Measurements from ENCODE around the gene RAB6B. TPM values are rescaled to one million over a fixed set of nuclear protein-coding genes. Genes with fewer than 3 reads are reported as not detected.
A peak's percentile ranks its signal among the peaks of the same experiment; 100 is the strongest.

Gene RAB6B
- total and polyA plus RNA-seq, 2 of the 8 experiments (the other 6 are each of a cell fraction or from before 2014, with no cell fraction given) = 7.9 to 15.6 TPM

- CTCF ChIA-PET (ENCODE audit: partially characterized antibody) = interaction anchor here (1.0 to 2.7 kb wide), 5 partner anchors 17 to 60 kb away, joined by 3 to 14 read pairs (median 4); no protein-coding TSS in a partner anchor
- H3K27me3 ChIP-seq (replicated peaks in 1 of 4; ENCODE audit: control insufficient read depth in 3 of 4, extremely low read depth in 1 of 4, insufficient read depth in 3 of 4, low read length in 3 of 4) = peaks cover 14 to 42% (median 33%) of the 10 kb centered on the region in 4 experiments
- 100% methylated on average over 6 of the region's 6 CpGs; no CpG with 5 or more reads in 1 of the 2 experiments for WGBS, 2 experiments (ENCODE audit: extremely low coverage in 1 of 2, insufficient coverage in 1 of 2, insufficient read length in 1 of 2, insufficient replicate concordance in 2 of 2, low coverage in 1 of 2, low lambda C conversion rate in 2 of 2, missing lambda C conversion rate in 1 of 2)
- no peak overlapping the region for H4K91ac ChIP-seq (replicated peaks; ENCODE audit: insufficient read length, low read length)
- H2BK12ac ChIP-seq (ENCODE audit: low read depth, low read length) = no peak overlapping the region
- no peaks in the 10 kb centered on the region for H3K36me3 ChIP-seq (ENCODE audit: control insufficient read depth in 2 of 4, insufficient read depth in 4 of 4, low read length in 3 of 4)
- H3K23me2 ChIP-seq (ENCODE audit: low read depth, low read length) = peaks cover 18% of the 10 kb centered on the region
- H3K4me1 ChIP-seq (replicated peaks in 1 of 4; ENCODE audit: control insufficient read depth in 3 of 4, insufficient read depth in 4 of 4, low read length in 3 of 4) = peaks cover 0 to 15% (median 9%) of the 10 kb centered on the region in 4 experiments; a peak in 6 of 7 replicates
- H3K9me3 ChIP-seq (ENCODE audit: insufficient read depth in 2 of 2, low read depth in 1 of 2, low read length in 1 of 2) = no peaks in the 10 kb centered on the region
- no peak overlapping the region for H3K9ac ChIP-seq (replicated peaks in 1 of 4; ENCODE audit: extremely low read depth in 1 of 4, low read depth in 3 of 4, low read length in 3 of 4)
- no peaks in the 10 kb centered on the region for H4K20me1 ChIP-seq (replicated peaks in 1 of 2; ENCODE audit: control insufficient read depth in 1 of 2, insufficient read depth in 2 of 2, low read length in 2 of 2)
- H3K79me2 ChIP-seq (ENCODE audit: control insufficient read depth in 1 of 2, insufficient read depth in 2 of 2, low read length in 2 of 2) = no peaks in the 10 kb centered on the region
- no peak overlapping the region for H3K56ac ChIP-seq (replicated peaks; ENCODE audit: insufficient read length, low read depth, low read length)
- DNase-seq (ENCODE audit: low read depth in 1 of 2, low spot score in 2 of 2) = peak in 1 of 2 experiments; percentile 22
- H3K4me2 ChIP-seq (ENCODE audit: insufficient read depth in 1 of 2, low read depth in 2 of 2, low read length in 2 of 2) = no peak overlapping the region
- H2BK120ac ChIP-seq (replicated peaks; ENCODE audit: low read depth, low read length) = no peak overlapping the region
- no peak overlapping the region for H3K23ac ChIP-seq (ENCODE audit: insufficient read length)
- no peak overlapping the region for H2BK15ac ChIP-seq (ENCODE audit: low read length)
- no peak overlapping the region for H4K8ac ChIP-seq (ENCODE audit: extremely low read depth, insufficient read depth, low read length)
- no peak overlapping the region for H3K27ac ChIP-seq (ENCODE audit: low read depth, low read length)
- peaks cover 3% of the 10 kb centered on the region; the same call in 1 of the 2 replicates for H3K79me1 ChIP-seq (ENCODE audit: low read depth, low read length)
- no peak overlapping the region for H2AFZ ChIP-seq (ENCODE audit: low read length)
- no peak overlapping the region for H2AK5ac ChIP-seq (ENCODE audit: low read depth, low read length)
- POLR2A ChIA-PET (ENCODE audit: partially characterized antibody) = no interaction called here
- H2BK5ac ChIP-seq (ENCODE audit: low read depth, low read length) = no peak overlapping the region
- H3K14ac ChIP-seq (ENCODE audit: insufficient read length) = no peak overlapping the region
- no peak overlapping the region for H3K18ac ChIP-seq (ENCODE audit: extremely low read depth, low read length)
- H3K4me3 ChIP-seq (ENCODE audit: extremely low read depth in 1 of 4, insufficient read depth in 2 of 4, low read depth in 3 of 4, low read length in 4 of 4) = no peak overlapping the region
- no peak overlapping the region for H4K5ac ChIP-seq (ENCODE audit: insufficient read length, low read depth, low read length)
- no peak overlapping the region for H2BK20ac ChIP-seq (ENCODE audit: low read length)
- H3K4ac ChIP-seq (replicated peaks; ENCODE audit: insufficient read length, low read depth, low read length) = no peak overlapping the region
- FAIRE-seq = no peak
- no peak for TF ChIP-seq GABPA (IDR thresholded peaks at IDR 0.05; ENCODE audit: borderline replicate concordance, insufficient read depth, low read length)
- TF ChIP-seq, protein P1, sequence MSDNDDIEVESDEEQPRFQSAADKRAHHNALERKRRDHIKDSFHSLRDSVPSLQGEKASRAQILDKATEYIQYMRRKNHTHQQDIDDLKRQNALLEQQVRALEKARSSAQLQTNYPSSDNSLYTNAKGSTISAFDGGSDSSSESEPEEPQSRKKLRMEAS (IDR thresholded peaks at IDR 0.05) = no peak
- TF ChIP-seq TAF7 (optimal IDR thresholded peaks at IDR 0.05; ENCODE audit: borderline replicate concordance, low read depth, low read length) = no peak
- no peak for TF ChIP-seq TCF12 (IDR thresholded peaks at IDR 0.05; ENCODE audit: low read depth, low read length)
- no peak for TF ChIP-seq EP300 (IDR thresholded peaks at IDR 0.05; ENCODE audit: borderline replicate concordance in 1 of 2, low read depth in 2 of 2, low read length in 2 of 2)
- no peak for TF ChIP-seq ATF2 (IDR thresholded peaks at IDR 0.05; ENCODE audit: low read length)
- TF ChIP-seq BACH1 (IDR thresholded peaks at IDR 0.05; ENCODE audit: low read length) = no peak
- no peak for TF ChIP-seq HDAC6 (IDR thresholded peaks at IDR 0.05; ENCODE audit: low read depth, low read length)
- no peak for TF ChIP-seq BRCA1 (IDR thresholded peaks at IDR 0.05; ENCODE audit: low read depth, low read length)
- TF ChIP-seq CTBP2 (IDR thresholded peaks at IDR 0.05; ENCODE audit: borderline replicate concordance, insufficient read depth, insufficient read length, low read length) = no peak
Observed at GRCh38 chr3:133892541-133893231, 3.0 kb downstream of the RAB6B start.

Data from H1 (cell line).